ENCODE data around the gene FBXO36. TPM values are rescaled to one million over a fixed set of nuclear protein-coding genes. Genes with fewer than 3 reads are reported as not detected.

Gene FBXO36
- total RNA-seq, 1 experiment from 2014 or later: 3.0 TPM

- Histone ChIP-seq H2AK5ac (ENCODE audit: insufficient read length, low read length) (no peak overlapping the region), H3K18ac (ENCODE audit: insufficient read length, low read depth, low read length) (no peak overlapping the region), H3K4me1 (ENCODE audit: insufficient read depth, low read length) (no peaks in the 10 kb centered on the region), H4K20me1 (ENCODE audit: control insufficient read depth, insufficient read depth, insufficient read length) (no peaks in the 10 kb centered on the region), H3K4ac (ENCODE audit: low read depth, low read length) (no peak overlapping the region), H2BK120ac (ENCODE audit: low read depth, low read length, poor library complexity, severe bottlenecking) (no peak overlapping the region), H4K8ac (replicated peaks; ENCODE audit: insufficient read length, low read depth, low read length) (no peak overlapping the region), H4K5ac (ENCODE audit: insufficient read length, low read depth, low read length) (no peak overlapping the region), H2BK20ac (ENCODE audit: low read depth, low read length, poor library complexity, severe bottlenecking) (no peak overlapping the region), H3K79me2 (ENCODE audit: insufficient read depth, low read length) (peaks cover 30% of the 10 kb centered on the region; the same call in 1 of the 2 replicates), H3T11ph (ENCODE audit: low read length) (no peak overlapping the region), H3K79me1 (ENCODE audit: insufficient read depth, low read depth, low read length, poor library complexity, severe bottlenecking) (no peaks in the 10 kb centered on the region), H3K56ac (ENCODE audit: insufficient read length, low read depth, low read length) (no peak overlapping the region), H2AFZ (ENCODE audit: low read length) (no peak overlapping the region), H2BK5ac (ENCODE audit: insufficient read length, low read length) (no peak overlapping the region), H2BK12ac (ENCODE audit: insufficient read length, low read depth, low read length) (no peak overlapping the region), H4K91ac (ENCODE audit: insufficient read length, low read depth, low read length) (no peak overlapping the region), H3K4me2 (ENCODE audit: insufficient read depth, insufficient read length, low read length) (no peak overlapping the region), H2BK15ac (ENCODE audit: low read depth, low read length) (no peak overlapping the region), H3K9ac (ENCODE audit: extremely low read depth, insufficient read length, low read length) (no peak overlapping the region), H3K27ac (ENCODE audit: insufficient read length, low read depth, low read length) (no peak overlapping the region), H3K14ac (ENCODE audit: insufficient read depth, low read length) (no peak overlapping the region), H3K23me2 (ENCODE audit: insufficient read length, low read depth, low read length, poor library complexity, severe bottlenecking) (no peaks in the 10 kb centered on the region), H3K27me3 (ENCODE audit: insufficient read depth, low read length) (no peaks in the 10 kb centered on the region), H3K9me3 (ENCODE audit: control insufficient read depth, low read depth, low read length) (no peaks in the 10 kb centered on the region), H3K23ac (ENCODE audit: insufficient read length, low read depth, low read length) (no peak overlapping the region)
- H3K36me3 Mint-ChIP-seq (ENCODE audit: insufficient read depth in 1 of 3, low read depth in 3 of 3): peaks cover 0 to 14% (median 10%) of the 10 kb centered on the region in 3 experiments; a peak in 5 of 7 replicates
- H3K4me3 Mint-ChIP-seq: no peak overlapping the region
- DNase-seq: peak; percentile 37
- H3K4me1 Mint-ChIP-seq: peaks cover 17 to 22% of the 10 kb centered on the region in 2 experiments
- H3K9me3 Mint-ChIP-seq: no peaks in the 10 kb centered on the region
- peak; percentile 64 for TF ChIP-seq CTCF (conservative IDR thresholded peaks at IDR 0.05)
- WGBS (ENCODE audit: extremely low coverage, insufficient read length, low lambda C conversion rate): no CpG with 5 or more reads among the region's 1 CpG
- H3K27ac Mint-ChIP-seq: no peak overlapping the region; a peak in 1 of 7 replicates
- no peaks in the 10 kb centered on the region for H3K27me3 Mint-ChIP-seq (ENCODE audit: low read depth)
Measured at GRCh38 chr2:229910832-229911412, 11.4 kb upstream of the FBXO36 start.

All from H9 (cell line).